ENCODE results near the gene PIGP. TPM values are rescaled to one million over a fixed set of nuclear protein-coding genes. Genes with fewer than 3 reads are reported as not detected.
A peak's percentile ranks its signal among the peaks of the same experiment; 100 is the strongest.

The PIGP gene
- total and polyA plus RNA-seq, 9 of the 15 experiments (the other 6 are each of a cell fraction or from before 2014, with no cell fraction given) = 18.3 to 122 (median 35.6) TPM

DNA sequence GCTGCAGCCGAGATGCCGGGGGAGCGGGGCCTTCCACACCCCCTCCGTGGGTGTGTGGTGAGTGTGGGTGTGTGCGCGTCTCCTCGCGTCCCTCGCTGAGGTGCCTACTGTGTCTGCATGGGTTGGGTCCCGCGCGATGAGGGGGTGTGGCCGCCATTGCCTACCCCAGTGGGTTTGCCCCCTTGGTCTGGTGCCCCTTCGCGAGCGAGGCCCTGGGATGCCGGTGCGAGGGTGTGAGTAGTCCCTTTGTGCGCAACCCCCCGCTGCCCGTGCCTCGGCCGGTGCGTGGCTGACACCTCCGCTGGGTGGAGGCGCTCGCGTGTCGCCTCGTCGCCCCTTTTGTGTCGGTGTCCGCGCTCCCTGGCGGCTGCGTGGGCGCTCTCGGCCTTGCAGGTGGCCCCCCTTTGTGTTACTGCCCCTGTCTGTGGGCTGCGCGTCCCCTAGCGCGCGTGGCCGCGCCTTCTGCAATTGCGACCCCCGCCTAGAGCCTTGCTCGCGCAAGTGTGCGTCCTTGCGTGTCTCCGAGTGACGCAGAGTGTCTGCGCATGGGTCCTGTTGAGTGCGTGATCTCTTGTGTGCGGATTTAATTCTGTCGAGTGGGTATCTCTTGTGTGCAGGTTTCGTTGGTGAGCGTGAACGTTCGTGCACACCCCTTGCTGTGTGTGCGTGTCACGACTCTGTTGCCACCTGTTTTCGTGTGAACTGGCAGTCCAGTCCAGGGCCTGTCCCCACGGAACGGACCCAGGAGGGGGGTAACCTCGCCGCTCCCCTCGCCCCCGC is 736 bp upstream of the PIGP start (continued):
- TF ChIP-seq GATAD2B (IDR thresholded peaks at IDR 0.05; ENCODE audit: borderline replicate concordance) (0 out of 2 replicates have a peak, but pooled peaks have one; percentile 24), DMBX1 (CRISPR knock-in tag; IDR thresholded peaks at IDR 0.05; ENCODE audit: borderline replicate concordance) (no peak), SNRNP70 (optimal IDR thresholded peaks at IDR 0.05; ENCODE audit: low read depth, low read length) (no peak), ZNF197 (CRISPR knock-in tag; IDR thresholded peaks at IDR 0.05; ENCODE audit: low read depth) (no peak), ZNF316 (IDR thresholded peaks at IDR 0.05) (no peak), SMAD1 (IDR thresholded peaks at IDR 0.05; ENCODE audit: low read depth, low read length, partially characterized antibody) (no peak), MYNN (IDR thresholded peaks at IDR 0.05) (peak; percentile 47; the same call in 1 of the 2 replicates), MYNN (CRISPR knock-in tag; IDR thresholded peaks at IDR 0.05) (no peak), RBM14 (IDR thresholded peaks at IDR 0.05; ENCODE audit: borderline replicate concordance, insufficient read depth, low read depth, low read length) (peak; percentile 92; the same call in 1 of the 2 replicates), ZFPM2 (CRISPR knock-in tag; IDR thresholded peaks at IDR 0.05) (no peak), ZNF174 (CRISPR knock-in tag; IDR thresholded peaks at IDR 0.05) (no peak), FUS (optimal IDR thresholded peaks at IDR 0.05; ENCODE audit: low read depth, low read length) (no peak), ZNF57 (CRISPR knock-in tag; IDR thresholded peaks at IDR 0.05) (peak; percentile 4; the same call in 1 of the 2 replicates), CBX3 (IDR thresholded peaks at IDR 0.05; ENCODE audit: borderline replicate concordance in 1 of 2, low read length in 2 of 2) (no peak), CBFA2T3 (IDR thresholded peaks at IDR 0.05) (peak; percentile 35; the same call in 1 of the 2 replicates), FOSL1 (tag; conservative IDR thresholded peaks at IDR 0.05) (peak; percentile 26; the same call in 1 of the 2 replicates), ZNF586 (CRISPR knock-in tag; conservative IDR thresholded peaks at IDR 0.05) (no peak), TSC22D4 (tag; IDR thresholded peaks at IDR 0.05) (no peak), PRPF4 (IDR thresholded peaks at IDR 0.05; ENCODE audit: insufficient read depth, low read depth, low read length, poor library complexity, severe bottlenecking) (no peak), ZNF133 (CRISPR knock-in tag; IDR thresholded peaks at IDR 0.05) (no peak), ZNF436 (CRISPR knock-in tag; IDR thresholded peaks at IDR 0.05) (no peak)
- TF ChIP-seq, protein P1, sequence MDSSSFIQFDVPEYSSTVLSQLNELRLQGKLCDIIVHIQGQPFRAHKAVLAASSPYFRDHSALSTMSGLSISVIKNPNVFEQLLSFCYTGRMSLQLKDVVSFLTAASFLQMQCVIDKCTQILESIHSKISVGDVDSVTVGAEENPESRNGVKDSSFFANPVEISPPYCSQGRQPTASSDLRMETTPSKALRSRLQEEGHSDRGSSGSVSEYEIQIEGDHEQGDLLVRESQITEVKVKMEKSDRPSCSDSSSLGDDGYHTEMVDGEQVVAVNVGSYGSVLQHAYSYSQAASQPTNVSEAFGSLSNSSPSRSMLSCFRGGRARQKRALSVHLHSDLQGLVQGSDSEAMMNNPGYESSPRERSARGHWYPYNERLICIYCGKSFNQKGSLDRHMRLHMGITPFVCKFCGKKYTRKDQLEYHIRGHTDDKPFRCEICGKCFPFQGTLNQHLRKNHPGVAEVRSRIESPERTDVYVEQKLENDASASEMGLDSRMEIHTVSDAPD (CRISPR knock-in tag; IDR thresholded peaks at IDR 0.05) = no peak
- TF ChIP-seq, protein P2, sequence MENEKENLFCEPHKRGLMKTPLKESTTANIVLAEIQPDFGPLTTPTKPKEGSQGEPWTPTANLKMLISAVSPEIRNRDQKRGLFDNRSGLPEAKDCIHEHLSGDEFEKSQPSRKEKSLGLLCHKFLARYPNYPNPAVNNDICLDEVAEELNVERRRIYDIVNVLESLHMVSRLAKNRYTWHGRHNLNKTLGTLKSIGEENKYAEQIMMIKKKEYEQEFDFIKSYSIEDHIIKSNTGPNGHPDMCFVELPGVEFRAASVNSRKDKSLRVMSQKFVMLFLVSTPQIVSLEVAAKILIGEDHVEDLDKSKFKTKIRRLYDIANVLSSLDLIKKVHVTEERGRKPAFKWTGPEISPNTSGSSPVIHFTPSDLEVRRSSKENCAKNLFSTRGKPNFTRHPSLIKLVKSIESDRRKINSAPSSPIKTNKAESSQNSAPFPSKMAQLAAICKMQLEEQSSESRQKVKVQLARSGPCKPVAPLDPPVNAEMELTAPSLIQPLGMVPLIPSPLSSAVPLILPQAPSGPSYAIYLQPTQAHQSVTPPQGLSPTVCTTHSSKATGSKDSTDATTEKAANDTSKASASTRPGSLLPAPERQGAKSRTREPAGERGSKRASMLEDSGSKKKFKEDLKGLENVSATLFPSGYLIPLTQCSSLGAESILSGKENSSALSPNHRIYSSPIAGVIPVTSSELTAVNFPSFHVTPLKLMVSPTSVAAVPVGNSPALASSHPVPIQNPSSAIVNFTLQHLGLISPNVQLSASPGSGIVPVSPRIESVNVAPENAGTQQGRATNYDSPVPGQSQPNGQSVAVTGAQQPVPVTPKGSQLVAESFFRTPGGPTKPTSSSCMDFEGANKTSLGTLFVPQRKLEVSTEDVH (IDR thresholded peaks at IDR 0.05; ENCODE audit: low read depth, partially characterized antibody) = no peak
- TF ChIP-seq, protein P3, sequence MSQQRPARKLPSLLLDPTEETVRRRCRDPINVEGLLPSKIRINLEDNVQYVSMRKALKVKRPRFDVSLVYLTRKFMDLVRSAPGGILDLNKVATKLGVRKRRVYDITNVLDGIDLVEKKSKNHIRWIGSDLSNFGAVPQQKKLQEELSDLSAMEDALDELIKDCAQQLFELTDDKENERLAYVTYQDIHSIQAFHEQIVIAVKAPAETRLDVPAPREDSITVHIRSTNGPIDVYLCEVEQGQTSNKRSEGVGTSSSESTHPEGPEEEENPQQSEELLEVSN (IDR thresholded peaks at IDR 0.05; ENCODE audit: borderline replicate concordance in 1 of 2, extremely low read depth in 1 of 2, insufficient read depth in 1 of 2, insufficient read length in 1 of 2, low read depth in 1 of 2, low read length in 1 of 2, poor library complexity in 1 of 2, severe bottlenecking in 1 of 2) = peak in 1 of 2 experiments; percentile 69

Data from K562 (cell line).